AML-193 (cell line): ENCODE measurements around the gene LFNG.

Experiments
- DNase-seq, 2 experiments: peaks; one replicate each; lab custom pipeline; 2025; lab: John Stamatoyannopoulos, UW

The LFNG gene

GRCh38 chr7:2503056-2503941, 16.3 kb upstream of the LFNG start:
- no peak for DNase-seq

- DNase-seq = no peak
Measured at GRCh38 chr7:2504128-2504888, 15.3 kb upstream of the LFNG start.

DNA sequence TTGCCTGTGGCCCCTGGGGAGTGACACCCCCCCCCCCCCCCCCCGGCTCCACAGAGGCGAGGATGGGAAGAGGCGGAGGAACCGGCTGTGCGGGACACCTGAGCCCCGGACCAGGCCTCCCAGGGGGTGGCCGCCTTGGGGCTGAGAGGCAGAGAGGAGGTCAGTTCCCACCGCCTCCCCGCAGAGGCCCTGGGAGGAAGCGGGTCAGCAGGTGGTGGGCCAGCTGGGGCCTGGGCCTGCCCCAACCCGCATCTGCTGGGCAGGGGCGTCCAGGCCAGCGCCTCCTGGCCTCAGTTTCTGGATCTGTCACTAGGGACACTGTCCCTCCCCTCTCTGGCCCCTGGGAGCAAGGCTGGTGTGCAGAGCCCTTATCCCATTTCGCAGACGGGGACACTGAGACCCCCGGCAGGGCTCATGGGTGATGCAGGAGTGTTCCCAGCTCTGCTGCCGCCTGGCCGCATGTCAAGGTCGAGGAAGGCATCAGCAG, 14.6 kb upstream of the LFNG start:
- no peak for DNase-seq

- DNase-seq = no peak
Measured at GRCh38 chr7:2505401-2505800, 14.2 kb upstream of the LFNG start.

- DNase-seq = no peak
Measured at GRCh38 chr7:2507208-2507916, 12.2 kb upstream of the LFNG start.

- no peak for DNase-seq
Measured at GRCh38 chr7:2507917-2508306, 11.7 kb upstream of the LFNG start.

- peak; percentile 54 to 61 for DNase-seq
Measured at GRCh38 chr7:2508327-2509215, 11.0 kb upstream of the LFNG start.

GRCh38 chr7:2509298-2509906, 10.2 kb upstream of the LFNG start:
- DNase-seq = no peak

GRCh38 chr7:2510130-2510776, 9.3 kb upstream of the LFNG start:
- DNase-seq = no peak

DNA sequence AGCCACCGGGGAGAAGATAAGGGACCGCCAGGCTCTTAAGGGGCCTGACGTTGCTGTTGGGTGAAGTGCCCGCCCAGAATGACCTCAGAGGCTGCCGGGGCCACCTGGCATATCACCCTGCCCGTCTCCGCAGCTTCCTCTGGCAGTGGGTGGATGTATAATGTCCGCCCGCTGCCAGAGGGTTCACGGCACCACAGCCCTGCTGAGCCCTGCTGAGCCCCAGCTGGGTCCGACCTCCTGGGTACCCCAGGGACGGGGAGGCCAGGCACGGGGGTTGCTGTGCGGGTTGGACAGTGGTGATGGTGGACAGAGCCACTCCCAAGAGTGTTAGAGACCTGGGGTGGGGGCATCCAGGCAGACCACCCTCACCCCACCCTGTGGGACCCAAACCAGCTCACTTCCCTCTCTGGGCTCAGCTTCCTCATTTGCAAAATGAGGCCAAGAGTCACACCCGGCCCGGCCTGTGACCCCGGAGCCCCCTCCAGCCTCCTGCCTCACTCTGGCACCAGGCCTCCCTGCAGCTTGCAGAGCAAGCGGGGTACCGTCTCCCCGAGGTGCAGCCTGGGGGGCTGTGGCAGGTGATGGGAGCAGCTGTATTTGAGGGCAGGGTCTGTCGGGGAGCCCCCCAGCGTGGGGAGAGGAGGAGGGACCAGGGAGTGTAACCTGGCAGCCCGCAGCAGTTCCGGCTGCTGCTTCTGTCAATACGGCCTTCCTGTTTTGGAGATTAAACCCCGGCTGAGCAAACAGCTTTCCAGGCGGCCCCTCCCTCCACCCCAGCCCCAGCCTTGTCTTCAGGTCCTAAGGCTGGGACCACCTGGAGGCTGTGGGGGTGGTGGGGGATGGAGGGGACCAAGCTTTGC, 8.4 kb upstream of the LFNG start:
- DNase-seq = peak; percentile 60 to 76

- no peak for DNase-seq
Measured at GRCh38 chr7:2511769-2512168, 7.8 kb upstream of the LFNG start.

DNA sequence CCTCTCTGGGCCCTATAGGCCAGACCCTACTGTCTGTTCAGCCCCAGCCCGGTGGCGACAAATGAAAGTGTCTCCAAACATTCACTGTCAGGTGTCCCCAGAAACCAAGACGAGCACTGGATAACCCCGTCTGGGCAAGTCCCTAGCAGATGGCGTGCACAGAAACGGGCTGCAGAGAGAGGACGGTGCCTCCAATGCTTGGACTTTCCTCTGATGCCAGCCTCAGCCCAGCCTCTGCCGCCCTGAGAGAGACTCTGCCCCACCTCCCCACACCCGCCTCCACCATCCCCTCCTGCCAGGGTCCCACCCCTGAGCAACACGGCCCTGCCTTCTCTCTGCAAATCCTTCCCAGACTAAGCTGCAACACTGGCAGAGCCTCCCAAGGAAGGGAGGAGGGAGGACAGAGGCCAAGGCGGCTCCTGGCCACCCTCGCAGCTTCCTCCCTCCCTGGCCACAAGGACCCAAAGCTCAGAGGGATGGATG, 7.4 kb upstream of the LFNG start:
- DNase-seq = no peak

DNA sequence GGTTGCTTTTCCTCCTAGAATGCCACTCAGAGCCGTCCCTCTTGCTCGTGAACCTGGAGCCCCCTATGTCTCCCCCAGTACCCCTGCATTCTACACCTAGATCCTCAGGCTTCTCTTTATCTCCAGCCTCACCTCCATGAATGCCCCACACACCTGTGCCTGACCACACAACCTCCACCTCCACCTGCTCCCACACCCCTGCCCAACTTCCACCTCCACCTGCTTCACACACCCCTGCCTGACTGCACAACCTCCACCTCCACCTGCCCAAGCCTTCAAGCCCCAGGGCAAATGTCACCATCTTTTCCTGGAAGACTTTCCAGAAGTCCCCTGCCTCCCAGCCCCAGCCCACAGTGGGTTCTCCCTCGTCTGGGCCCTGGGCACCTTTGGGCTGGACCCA, 6.9 kb upstream of the LFNG start:
- no peak for DNase-seq

DNA sequence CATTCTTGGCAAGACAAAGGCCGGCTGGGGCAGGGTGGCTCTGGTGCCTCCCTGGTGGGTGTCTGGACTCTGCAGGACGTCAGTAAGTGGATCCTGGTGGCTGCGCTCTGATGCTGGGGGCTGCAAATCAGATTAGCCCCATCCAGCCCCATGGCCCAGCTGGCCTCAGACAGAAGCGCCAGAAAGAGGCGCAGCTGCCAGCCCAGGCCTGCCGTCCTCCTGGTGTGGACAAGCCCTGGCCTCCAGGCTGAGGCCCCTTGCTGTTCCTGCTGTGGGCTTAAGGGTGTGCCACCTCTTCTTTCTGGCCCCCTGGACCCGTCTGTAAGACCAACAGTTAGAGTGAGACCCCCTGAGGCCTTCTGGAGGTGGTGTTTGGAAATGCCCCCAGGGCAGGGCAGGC, 5.9 kb upstream of the LFNG start:
- DNase-seq = no peak

GRCh38 chr7:2514473-2515423, 4.8 kb upstream of the LFNG start:
- DNase-seq = no peak

GRCh38 chr7:2515424-2516193, 4.0 kb upstream of the LFNG start:
- DNase-seq = no peak

DNA sequence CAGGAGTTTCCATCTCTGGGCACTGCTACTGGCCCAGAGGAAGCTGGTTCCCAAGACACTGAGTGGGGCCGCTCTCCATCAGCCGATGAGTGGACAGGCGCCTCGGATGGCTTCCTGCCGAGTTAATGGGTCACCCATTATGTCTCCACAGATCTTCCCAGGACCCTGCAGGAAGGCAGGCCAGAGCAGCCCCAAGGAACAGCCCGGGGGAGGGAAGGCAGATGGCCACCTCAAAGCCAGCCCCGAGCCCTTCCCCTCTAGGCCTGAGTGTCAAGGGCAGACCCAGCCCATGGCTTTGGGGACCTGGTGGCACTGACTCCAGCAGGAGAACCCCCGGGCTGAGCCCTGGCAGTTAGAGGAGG, 3.4 kb upstream of the LFNG start:
- DNase-seq = no peak

GRCh38 chr7:2517026-2517425, 2.5 kb upstream of the LFNG start:
- DNase-seq = no peak
